GM21381 (cell line): ENCODE measurements around the gene TMED7.

Experiments used
- ATAC-seq: cut with Tn5 transposase; IDR thresholded peaks from one replicate; pipeline ENCODE4 v1.9.1; 2021; ENCODE audit warnings: mild to moderate bottlenecking, moderate library complexity; ENCODE audit not compliant: unreplicated experiment

TMED7 gene

DNA sequence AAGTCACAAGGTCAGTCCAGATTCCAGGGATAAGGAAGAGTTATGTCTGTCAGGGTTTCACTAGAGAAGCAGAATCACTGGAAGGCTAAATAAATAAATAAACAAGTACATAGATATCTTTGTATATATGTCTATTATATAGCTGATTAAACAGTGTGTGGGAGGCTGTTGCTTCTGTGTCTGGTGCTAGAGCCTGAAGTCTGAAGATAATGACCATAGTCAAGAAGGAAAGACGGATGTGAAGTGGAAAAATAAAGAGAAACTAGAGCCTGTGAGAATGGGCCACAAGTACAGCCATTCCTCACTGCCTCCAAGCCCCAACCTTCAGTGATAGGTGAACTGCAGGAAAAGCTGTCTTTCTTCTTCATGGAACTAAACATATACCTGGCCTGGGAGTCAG lies 4.1 kb upstream of the TMED7 start:
- ATAC-seq = no peak

DNA sequence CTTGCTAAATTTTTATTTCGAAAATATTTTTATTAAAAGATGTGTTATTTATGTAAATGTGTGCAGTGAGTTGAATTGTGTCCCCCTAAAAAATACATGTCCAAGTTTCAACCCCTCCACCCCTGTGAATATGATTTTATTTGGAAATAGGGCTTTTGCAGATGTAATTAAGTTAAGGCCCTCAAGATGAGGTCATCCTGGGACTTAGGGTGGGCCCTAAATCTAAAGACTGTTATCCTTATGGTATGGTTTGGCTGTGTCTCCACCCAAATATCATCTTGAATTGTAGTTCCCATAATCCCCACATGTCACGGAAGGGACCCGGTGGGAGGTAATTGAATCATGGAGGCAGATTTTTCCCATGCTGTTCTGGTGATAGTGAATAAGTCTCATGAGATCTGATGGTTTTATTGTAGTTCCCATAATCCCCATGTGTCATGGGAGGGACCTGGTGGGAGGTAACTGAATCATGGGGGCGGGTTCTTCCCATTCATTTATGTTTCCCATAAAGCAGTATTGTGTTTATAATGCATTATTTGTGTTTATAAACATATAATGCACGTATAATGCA lies 1.5 kb upstream of the TMED7 start:
- no peak for ATAC-seq

- ATAC-seq = peak; percentile 32
Observed at GRCh38 chr5:115626445-115626823, 598 bp upstream of the TMED7 start.

GRCh38 chr5:115624994-115625393 lies 842 bp downstream of the TMED7 start:
- no peak for ATAC-seq

- ATAC-seq = no peak
Observed at GRCh38 chr5:115623658-115624057, 2.2 kb downstream of the TMED7 start.

DNA sequence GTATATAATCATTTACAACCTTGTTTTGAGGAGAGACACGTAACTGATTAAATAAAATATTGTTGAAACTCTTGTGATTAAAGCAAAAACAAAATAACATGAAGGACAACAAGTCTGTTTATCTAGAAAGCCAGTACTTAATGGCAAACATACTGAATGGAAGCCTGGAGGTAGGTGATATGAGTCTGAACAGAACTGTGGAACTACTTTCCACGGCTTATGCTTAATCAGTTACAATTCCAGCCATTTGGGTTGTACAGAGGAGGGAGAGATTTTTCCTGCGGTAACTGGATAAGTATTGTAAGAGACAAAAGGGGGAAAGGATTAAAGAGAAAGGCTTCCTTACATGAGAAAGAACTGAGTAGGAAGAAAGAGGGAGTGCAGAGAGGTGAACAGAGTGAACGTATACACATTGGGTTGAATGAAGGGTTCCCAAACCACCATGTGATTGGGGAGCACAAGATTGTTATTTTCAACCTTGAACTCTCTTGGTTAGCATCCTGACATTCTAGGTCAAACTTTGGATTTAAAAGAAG lies 4.4 kb downstream of the TMED7 start:
- no peak for ATAC-seq

- no peak for ATAC-seq
Observed at GRCh38 chr5:115616892-115617291, 8.9 kb downstream of the TMED7 start.

- no peak for ATAC-seq
Observed at GRCh38 chr5:115616472-115616871, 9.4 kb downstream of the TMED7 start.

DNA sequence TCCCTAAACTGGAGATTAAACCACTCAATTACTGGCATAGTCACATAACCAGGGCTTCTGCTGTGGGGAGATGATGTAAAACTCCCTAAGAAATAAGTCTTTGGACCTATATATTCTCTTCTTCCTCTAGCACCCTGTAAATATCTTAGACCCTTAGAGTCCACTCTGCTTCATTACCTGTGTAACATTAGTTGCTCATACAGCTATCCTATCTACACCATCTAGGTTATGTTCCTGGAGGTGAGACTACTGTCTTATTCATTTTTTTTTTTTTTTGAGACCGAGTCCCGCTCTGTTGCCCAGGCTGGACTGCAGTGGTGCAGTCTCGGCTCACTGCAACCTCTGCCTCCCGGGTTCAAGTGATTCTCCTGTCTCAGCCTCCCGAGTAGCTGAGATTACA lies 14.0 kb downstream of the TMED7 start:
- ATAC-seq = no peak

DNA sequence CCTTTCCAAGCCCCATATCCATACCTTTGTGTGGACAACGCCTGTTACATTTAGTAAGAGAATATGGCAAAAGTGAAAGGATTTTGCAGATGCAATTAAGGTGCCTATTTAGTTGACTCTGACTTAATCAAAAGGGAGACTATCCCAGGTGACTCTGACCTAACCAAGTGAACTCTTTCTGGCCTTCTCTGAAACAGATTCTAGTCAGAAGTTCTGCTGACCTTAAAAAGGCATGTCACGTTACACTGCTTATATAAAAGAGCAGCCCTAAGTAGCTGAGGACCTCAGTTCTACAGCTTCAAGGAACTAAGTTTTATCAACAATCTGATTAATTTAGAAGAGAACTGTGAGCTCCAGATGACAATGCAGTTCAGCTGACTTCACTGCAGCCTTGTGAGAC lies 17.9 kb downstream of the TMED7 start:
- ATAC-seq = no peak

DNA sequence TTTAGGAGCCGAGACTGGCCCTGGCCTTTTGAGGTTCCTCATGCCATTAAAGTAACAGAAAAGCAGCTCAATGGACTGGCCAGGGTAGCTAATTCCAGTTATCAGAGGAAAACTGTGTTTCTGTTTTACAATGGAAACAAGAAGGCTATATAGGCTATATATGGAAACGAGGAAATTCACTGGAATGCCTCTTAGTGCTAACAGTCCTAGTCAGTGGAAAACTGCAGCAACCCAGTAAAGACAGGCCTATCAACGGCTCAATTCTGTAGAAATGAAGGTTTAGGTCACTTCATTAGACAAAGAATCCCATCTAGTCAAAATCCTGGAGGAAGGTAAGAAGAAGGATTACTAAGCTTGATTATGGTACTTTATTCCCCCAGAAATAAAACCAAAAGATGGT lies 20.4 kb downstream of the TMED7 start:
- no peak for ATAC-seq

GRCh38 chr5:115602591-115603125 lies 23.2 kb downstream of the TMED7 start:
- ATAC-seq = peak; percentile 11

GRCh38 chr5:115601701-115602590 lies 23.9 kb downstream of the TMED7 start, which contains the start of gene TICAM2:
TICAM2 (minus strand) TSS chr5:115602479; CDS start chr5:115581256, 21,223 bp downstream.
- peak; percentile 72 for ATAC-seq

GRCh38 chr5:115600766-115601165 lies 25.1 kb downstream of the TMED7 start:
- ATAC-seq = no peak

DNA sequence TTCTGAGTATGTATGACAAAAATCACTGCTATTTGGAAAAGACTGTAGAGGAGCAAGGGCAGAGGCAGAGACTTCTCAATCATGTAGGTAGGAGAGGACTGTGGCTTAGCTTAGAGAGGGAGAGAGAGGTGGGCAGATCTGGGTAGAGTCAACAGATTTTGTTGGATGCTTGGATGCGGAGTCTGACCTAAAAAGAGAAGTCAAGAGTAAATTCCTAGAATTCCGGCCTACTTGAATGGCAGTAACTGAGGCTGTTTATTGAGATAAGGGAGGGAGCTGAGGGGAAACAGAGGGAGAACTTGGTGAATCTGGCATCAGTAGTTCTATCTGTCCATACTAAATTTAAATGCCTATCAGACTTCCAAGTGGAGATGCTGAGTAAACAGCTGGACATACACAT lies 25.9 kb downstream of the TMED7 start:
- no peak for ATAC-seq

DNA sequence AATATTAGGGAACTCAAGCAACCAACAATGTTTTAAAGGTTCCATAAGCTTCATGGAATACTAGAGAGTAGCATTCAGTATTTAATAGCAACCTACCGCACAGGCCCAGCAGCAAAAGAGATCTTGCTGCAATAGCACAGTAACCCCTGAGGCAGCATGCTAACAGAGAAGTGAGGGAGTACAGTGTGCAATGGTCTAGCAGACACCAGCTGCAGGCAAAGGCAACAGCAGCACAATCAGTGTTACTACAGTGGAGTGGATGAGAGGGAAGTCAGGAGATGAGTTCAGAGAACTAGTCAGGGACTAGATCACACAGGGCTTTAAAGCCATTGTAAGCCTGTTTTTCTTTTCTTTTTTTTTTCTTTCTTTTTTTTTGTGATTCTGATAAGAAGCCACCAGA lies 26.3 kb downstream of the TMED7 start:
- ATAC-seq = peak; percentile 29

DNA sequence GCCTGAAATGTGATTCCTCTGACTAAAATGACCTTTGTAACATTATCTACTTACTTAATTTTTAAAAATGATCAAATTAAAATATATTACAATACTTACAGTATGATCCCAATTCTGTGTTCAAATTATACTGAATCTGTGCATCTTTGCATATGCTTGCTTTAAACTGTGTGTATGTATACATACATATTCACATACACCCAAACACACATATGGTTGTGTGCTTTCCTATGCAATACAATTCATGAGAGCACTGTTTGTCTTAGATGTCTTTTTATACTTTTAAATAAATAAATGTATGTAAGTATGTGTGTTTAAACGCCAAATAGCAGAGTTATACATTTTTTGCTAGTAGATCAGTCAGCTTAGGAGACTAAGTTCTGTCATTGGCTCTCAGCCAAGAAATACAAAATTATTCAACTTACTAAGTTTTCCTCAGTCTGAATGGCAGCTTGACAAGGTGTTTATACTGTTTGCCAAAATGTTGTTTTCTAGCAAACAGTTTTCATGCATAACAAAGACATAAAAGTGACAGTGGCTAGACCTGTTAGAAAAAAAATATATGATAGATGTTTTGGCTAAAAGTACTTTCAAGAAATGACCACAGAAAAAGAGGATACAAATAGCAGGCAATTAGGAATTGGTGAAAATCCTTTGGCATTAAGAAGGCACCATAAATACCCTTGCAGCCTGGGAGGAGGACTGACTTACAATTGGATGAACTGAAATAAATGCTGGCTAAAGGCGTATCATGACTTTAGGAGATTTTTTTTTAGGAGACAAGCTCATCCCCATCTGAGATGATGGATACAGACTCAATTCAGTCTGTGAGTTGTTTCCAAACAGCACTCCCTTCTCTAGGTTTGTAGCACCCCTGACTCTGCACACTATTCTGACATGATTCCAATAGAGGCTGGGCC lies 31.4 kb downstream of the TMED7 start:
- ATAC-seq = no peak

GRCh38 chr5:115589043-115589442 lies 36.8 kb downstream of the TMED7 start:
- ATAC-seq = no peak

DNA sequence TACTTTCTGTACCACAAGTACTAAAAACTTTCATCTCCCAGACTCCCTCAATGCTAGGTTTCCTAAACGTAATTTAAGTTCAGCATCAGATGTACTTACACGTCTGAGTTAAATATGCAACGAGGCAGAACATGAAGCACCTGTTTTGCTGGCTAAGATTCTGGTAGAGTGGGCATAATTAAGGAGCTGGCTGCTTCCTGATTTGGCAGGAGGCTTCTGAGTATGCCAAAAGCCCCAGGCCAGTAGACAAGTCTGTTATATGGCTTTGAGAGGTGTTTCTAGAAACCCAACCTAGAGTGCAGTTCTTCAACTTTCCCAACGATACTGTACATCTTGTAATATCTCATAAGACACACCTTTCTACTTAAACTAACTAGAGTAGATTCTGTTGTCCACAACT lies 37.2 kb downstream of the TMED7 start:
- no peak for ATAC-seq

DNA sequence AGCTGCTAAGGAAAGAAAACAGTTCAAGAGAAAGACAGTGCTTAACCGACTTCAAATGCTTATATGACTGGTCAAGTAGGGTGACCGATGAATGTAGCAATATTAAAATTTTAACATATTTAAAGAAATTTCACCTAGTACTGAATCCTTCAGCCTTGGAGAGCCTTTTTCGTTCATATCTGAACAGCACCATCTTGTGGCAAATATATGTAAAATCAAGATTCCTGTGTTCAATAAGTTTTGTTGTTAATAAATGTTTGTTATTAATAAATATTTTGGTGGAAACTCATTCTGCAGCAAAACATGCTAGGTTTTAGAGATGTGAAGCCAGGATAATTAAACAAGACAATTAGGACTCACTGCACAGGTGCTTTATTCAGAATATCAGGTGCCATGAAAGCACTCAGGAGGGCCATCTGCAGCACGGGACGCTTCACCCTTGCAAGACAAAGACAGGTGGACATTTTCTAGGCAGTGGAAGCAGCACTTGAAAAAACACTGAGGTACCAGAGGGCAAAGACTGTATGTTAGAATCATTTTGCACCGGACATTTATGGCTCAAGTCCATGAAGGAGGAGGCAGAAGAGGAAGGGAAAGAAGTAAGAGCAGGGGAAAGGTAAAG lies 39.2 kb downstream of the TMED7 start:
- ATAC-seq = no peak
